Measurements from ENCODE around the gene SOCS3. TPM values are rescaled to one million over a fixed set of nuclear protein-coding genes. Genes with fewer than 3 reads are reported as not detected.

Gene SOCS3
- total RNA-seq, 1 donor from 2014 or later, result 16.9 TPM

- Mint-ChIP-seq H3K9me3 (no peaks in the 10 kb centered on the region), H3K4me3 (no peak overlapping the region), H3K36me3 (no peaks in the 10 kb centered on the region), H3K4me1 (ENCODE audit: unreplicated experiment) (peaks cover 12% of the 10 kb centered on the region), H3K27ac (peak overlapping the region; percentile 55), H3K27me3 (peaks cover 19% of the 10 kb centered on the region)
- DNase-seq (ENCODE audit: extremely low spot score, unreplicated experiment), result no peak
- TF ChIP-seq, protein P1, sequence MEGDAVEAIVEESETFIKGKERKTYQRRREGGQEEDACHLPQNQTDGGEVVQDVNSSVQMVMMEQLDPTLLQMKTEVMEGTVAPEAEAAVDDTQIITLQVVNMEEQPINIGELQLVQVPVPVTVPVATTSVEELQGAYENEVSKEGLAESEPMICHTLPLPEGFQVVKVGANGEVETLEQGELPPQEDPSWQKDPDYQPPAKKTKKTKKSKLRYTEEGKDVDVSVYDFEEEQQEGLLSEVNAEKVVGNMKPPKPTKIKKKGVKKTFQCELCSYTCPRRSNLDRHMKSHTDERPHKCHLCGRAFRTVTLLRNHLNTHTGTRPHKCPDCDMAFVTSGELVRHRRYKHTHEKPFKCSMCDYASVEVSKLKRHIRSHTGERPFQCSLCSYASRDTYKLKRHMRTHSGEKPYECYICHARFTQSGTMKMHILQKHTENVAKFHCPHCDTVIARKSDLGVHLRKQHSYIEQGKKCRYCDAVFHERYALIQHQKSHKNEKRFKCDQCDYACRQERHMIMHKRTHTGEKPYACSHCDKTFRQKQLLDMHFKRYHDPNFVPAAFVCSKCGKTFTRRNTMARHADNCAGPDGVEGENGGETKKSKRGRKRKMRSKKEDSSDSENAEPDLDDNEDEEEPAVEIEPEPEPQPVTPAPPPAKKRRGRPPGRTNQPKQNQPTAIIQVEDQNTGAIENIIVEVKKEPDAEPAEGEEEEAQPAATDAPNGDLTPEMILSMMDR (conservative IDR thresholded peaks at IDR 0.05), result no peak
Observed at GRCh38 chr17:78343187-78343542, 16.7 kb downstream of the SOCS3 start.

- H3K4me3 Mint-ChIP-seq, result peak overlapping the region; percentile 11
- peaks cover 12% of the 10 kb centered on the region for H3K4me1 Mint-ChIP-seq (ENCODE audit: unreplicated experiment)
- TF ChIP-seq, protein P1 (conservative IDR thresholded peaks at IDR 0.05), result no peak
- peaks cover 19% of the 10 kb centered on the region for H3K27me3 Mint-ChIP-seq
- no peak for DNase-seq (ENCODE audit: extremely low spot score, unreplicated experiment)
- no peaks in the 10 kb centered on the region for H3K9me3 Mint-ChIP-seq
- peak overlapping the region; percentile 55 for H3K27ac Mint-ChIP-seq
- H3K36me3 Mint-ChIP-seq, result no peaks in the 10 kb centered on the region
Observed at GRCh38 chr17:78342449-78343186, 17.3 kb downstream of the SOCS3 start.

- Mint-ChIP-seq H3K36me3 (no peaks in the 10 kb centered on the region), H3K27ac (no peak overlapping the region), H3K4me1 (ENCODE audit: unreplicated experiment) (peaks cover 12% of the 10 kb centered on the region), H3K27me3 (peaks cover 16% of the 10 kb centered on the region), H3K4me3 (no peak overlapping the region), H3K9me3 (no peaks in the 10 kb centered on the region)
- no peak for DNase-seq (ENCODE audit: extremely low spot score, unreplicated experiment)
- TF ChIP-seq, protein P1 (conservative IDR thresholded peaks at IDR 0.05), result no peak
Observed at GRCh38 chr17:78341559-78342448, 18.1 kb downstream of the SOCS3 start.

DNA sequence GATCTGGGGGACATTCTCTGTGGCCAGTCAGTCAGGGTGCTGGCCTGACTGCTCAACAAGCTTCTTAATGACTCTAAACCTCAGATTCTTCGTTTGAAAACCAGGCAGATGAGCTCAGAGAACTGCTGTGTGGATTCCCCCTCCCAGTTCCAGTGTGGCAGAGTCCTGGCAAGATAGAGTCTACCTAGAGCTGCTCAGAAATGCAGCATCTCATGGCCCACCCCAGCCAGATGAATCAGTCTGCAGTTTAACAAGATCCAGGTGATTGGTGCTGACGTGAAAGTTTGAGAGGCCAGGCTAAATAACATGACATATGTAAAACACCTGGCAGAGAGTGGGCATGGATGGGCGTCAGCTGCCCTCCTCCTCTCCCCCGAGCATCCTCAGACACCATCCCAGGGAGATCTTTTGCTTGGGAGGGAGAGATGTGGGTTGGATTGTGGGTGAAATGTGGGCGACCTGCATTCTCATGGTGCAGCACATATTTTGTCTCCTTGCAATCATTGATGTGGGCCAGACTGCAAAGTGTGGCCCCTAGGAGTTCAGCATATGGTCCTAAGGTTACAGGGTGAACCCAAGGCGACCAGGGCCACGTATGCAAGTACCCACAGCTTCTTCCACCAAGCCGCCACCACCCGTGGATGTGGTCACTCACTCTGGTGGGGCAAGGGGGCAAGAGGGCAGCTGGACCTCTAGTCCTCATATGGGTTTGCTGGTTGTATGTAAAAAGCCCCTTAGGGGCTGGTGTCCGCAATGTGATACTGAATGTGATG is 19.5 kb downstream of the SOCS3 start:
- Mint-ChIP-seq H3K27ac (peak overlapping the region; percentile 59), H3K36me3 (no peaks in the 10 kb centered on the region), H3K4me3 (peak overlapping the region; percentile 66), H3K27me3 (peaks cover 13% of the 10 kb centered on the region), H3K9me3 (no peaks in the 10 kb centered on the region), H3K4me1 (ENCODE audit: unreplicated experiment) (peaks cover 12% of the 10 kb centered on the region)
- TF ChIP-seq, protein P1 (conservative IDR thresholded peaks at IDR 0.05), result no peak
- no peak for DNase-seq (ENCODE audit: extremely low spot score, unreplicated experiment)

DNA sequence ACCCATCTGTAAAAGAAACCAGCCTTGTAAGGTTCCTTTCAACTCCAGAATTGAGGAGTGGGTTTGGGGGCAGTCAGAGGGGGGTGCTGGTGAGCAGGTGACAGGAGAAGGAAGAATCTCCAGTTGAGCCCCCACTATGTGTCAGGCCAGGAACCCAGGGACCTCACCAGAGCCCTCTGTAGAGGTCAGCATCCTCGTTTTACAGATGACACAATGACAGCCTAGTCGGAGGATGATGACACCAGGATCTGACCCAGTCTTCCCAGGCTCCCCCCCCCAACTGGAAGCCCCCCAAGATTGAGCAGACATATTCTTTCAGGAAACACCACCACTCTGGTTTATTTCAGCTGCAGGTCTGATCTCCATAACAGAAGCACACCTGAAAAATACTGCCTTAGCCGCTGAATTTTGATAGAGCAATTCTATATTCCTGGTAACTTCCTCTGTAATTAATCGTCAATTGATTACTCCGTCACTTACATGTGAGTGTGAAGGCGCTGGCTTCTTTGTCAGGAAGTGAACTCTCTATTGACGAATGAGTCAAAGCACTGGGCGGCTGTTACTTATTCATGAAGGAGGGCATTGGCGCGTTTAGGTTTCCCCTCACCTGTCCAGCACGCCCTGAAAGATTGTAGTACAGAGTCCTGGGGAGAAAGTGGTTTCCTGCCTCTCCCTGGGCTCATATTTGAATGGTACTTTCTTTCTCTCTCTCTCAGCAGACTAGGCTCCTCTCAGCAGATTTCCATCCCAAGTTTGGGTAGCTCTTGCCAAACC is 21.2 kb downstream of the SOCS3 start:
- Mint-ChIP-seq H3K4me1 (ENCODE audit: unreplicated experiment) (peaks cover 18% of the 10 kb centered on the region), H3K9me3 (no peaks in the 10 kb centered on the region), H3K27me3 (peaks cover 8% of the 10 kb centered on the region), H3K36me3 (no peaks in the 10 kb centered on the region), H3K4me3 (no peak overlapping the region), H3K27ac (peak overlapping the region; percentile 34)
- TF ChIP-seq, protein P1 (conservative IDR thresholded peaks at IDR 0.05), result no peak
- DNase-seq (ENCODE audit: extremely low spot score, unreplicated experiment), result no peak
